Subcutaneous abdominal adipose tissue (tissue), 5 donors: ENCODE results near the gene ZNF219.
A peak's percentile ranks its signal among the peaks of the same experiment; 100 is the strongest.

Source experiments
- H3K27ac ChIP-seq: one replicate; pipeline ENCODE4 v1.7.0; 2013; ENCODE audit warnings: low read depth, mild to moderate bottlenecking, inconsistent platforms, low read length, moderate library complexity
- H3K27me3 ChIP-seq, 5 donors: one replicate each; pipeline ENCODE4 v1.7.0; 2013; ENCODE audit warnings: low read length in 5 of 5, inconsistent platforms in 1 of 5; ENCODE audit not compliant: control insufficient read depth in 5 of 5, insufficient read depth in 4 of 5
- H3K36me3 ChIP-seq, 5 donors: one replicate each; pipeline ENCODE4 v1.7.0; 2013; ENCODE audit warnings: low read length in 5 of 5; ENCODE audit not compliant: control insufficient read depth in 5 of 5, insufficient read depth in 5 of 5
- H3K4me1 ChIP-seq, 5 donors: one replicate each; pipeline ENCODE4 v1.7.0; 2013; ENCODE audit warnings: low read length in 5 of 5, mild to moderate bottlenecking in 3 of 5, moderate library complexity in 1 of 5; ENCODE audit not compliant: control insufficient read depth in 5 of 5, insufficient read depth in 5 of 5
- H3K4me3 ChIP-seq, 5 donors: one replicate each; pipeline ENCODE4 v1.7.0; 2013; ENCODE audit warnings: low read length in 5 of 5, low read depth in 1 of 5
- H3K9ac ChIP-seq, 5 donors: one replicate each; pipeline ENCODE4 v1.7.0; 2013; ENCODE audit warnings: low read length in 5 of 5, mild to moderate bottlenecking in 4 of 5, moderate library complexity in 3 of 5
- H3K9me3 ChIP-seq, 5 donors: one replicate each; pipeline ENCODE4 v1.7.0; 2013; ENCODE audit warnings: low read length in 5 of 5; ENCODE audit not compliant: control insufficient read depth in 5 of 5
- donor health status: healthy.
- donor health status: healthy.
- donor health status: healthy.
- donor health status: healthy.
- donor health status: healthy.

ZNF219 gene

DNA sequence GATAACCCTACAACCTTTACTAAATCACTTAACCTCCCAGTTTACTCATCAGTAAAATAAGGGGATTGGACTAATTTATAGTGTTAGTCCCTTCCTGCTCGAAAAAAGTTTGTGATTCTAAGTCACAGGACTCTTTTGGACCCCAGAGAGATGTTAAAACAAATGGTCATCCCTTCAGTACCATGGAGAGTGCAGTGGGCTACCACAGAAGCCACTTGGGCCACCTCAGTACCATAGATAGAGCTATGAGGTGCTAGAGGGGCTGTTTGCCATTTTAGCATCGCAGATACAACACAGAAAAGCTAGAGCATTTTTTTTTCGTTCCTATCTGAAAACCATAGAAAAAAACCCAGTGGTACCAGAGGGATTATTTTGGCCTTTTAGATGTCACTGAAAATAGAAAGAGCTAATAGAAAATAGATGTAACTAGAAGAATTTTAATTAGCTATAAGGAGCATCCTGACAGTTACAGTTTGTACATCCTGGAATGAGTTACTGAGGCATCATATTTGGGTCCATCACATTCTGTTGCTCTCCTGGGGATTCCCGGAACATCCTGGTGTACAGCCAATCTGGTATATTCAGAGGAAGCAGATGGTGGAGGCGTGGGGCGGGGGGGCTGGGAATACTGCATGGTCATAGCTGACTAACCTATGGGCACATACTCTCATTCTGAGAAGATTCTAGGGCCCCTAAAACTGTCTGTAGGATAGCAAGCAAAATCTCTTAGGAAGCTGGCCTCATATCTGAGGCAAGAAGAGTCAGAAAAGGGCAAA is 2.8 kb downstream of the ZNF219 start:
- H3K9me3 ChIP-seq: no peaks in the 10 kb centered on the region
- peaks cover 4 to 45% (median 35%) of the 10 kb centered on the region in 5 donors for H3K4me1 ChIP-seq
- H3K36me3 ChIP-seq: peaks cover 0 to 25% (median 17%) of the 10 kb centered on the region in 5 donors
- no peak overlapping the region for H3K9ac ChIP-seq
- no peaks in the 10 kb centered on the region for H3K27me3 ChIP-seq
- no peak overlapping the region for H3K4me3 ChIP-seq
- H3K27ac ChIP-seq: peak overlapping the region; percentile 87

DNA sequence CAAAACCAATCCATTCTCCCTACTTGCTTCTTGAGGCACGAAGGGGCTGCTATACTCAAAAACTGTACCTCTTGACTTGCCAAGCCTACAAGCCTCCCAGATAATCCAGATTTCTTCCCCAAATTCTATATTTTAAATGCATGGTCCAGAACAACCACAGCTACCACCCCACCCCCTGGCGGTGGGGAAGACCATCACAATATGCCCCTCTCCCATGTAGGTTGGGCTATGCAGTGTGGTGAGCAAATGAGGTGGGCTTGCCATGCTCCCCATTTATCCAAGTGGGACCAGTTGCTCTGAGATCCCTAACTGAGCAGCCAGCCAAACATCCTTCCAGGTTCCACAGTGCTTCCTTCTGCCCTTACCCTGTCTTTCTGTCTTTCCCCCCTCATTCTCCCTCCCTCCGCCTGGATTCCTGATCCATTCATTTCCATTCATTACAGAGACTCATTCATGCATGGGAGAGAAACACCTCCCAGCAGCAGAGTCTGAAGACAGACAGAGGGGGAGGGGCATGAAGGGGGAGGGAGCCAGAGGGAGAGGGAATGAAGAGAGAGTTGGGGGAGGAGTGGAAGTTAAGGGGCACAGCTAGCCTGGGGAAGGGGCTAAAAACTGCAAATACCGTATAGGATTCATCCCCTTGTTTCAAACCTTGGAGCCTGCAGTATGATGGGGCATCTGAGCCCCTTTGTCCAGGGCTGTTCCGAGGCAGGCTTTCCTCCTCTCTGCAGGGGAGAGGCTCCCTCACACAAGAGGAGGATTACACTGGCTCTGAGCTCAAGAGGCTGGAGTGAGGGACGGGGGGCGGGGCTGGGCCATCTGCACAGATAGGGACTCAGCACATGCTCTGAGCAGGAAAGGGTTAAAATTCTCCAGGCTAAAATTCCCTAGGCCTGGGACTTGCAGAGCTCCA is 4.4 kb downstream of the ZNF219 start:
- H3K9ac ChIP-seq: peak overlapping the region in 1 of 5 donors; percentile 38
- H3K27me3 ChIP-seq: no peaks in the 10 kb centered on the region
- H3K4me3 ChIP-seq: no peak overlapping the region
- peaks cover 0 to 41% (median 30%) of the 10 kb centered on the region in 5 donors for H3K36me3 ChIP-seq
- no peak overlapping the region for H3K27ac ChIP-seq
- H3K9me3 ChIP-seq: no peaks in the 10 kb centered on the region
- H3K4me1 ChIP-seq: peaks cover 6 to 44% (median 28%) of the 10 kb centered on the region in 5 donors

DNA sequence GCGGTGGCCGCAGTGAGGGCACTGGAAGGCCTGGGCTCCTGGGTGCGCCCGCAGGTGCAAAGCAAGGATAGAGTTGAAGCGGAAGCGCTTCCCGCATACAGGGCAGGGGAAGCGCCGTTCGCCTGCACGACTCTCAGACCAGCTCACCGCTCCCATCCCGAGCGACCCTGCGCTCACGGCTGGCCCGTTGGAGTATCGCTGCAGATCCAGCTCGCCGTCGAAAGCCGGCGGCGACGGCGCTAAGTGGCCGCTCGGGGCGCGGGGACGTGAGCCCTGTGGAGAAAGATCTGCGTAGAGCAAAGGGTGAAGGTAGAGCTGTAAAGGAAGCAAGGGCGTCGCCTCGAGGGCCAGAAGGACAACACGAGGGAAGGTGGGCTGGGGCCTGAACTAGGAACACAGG is 5.4 kb downstream of the ZNF219 start:
- H3K4me3 ChIP-seq: no peak overlapping the region
- no peaks in the 10 kb centered on the region for H3K9me3 ChIP-seq
- peaks cover 0 to 50% (median 39%) of the 10 kb centered on the region in 5 donors for H3K36me3 ChIP-seq
- no peak overlapping the region for H3K27ac ChIP-seq
- no peaks in the 10 kb centered on the region for H3K27me3 ChIP-seq
- peaks cover 6 to 42% (median 24%) of the 10 kb centered on the region in 5 donors for H3K4me1 ChIP-seq
- H3K9ac ChIP-seq: no peak overlapping the region

DNA sequence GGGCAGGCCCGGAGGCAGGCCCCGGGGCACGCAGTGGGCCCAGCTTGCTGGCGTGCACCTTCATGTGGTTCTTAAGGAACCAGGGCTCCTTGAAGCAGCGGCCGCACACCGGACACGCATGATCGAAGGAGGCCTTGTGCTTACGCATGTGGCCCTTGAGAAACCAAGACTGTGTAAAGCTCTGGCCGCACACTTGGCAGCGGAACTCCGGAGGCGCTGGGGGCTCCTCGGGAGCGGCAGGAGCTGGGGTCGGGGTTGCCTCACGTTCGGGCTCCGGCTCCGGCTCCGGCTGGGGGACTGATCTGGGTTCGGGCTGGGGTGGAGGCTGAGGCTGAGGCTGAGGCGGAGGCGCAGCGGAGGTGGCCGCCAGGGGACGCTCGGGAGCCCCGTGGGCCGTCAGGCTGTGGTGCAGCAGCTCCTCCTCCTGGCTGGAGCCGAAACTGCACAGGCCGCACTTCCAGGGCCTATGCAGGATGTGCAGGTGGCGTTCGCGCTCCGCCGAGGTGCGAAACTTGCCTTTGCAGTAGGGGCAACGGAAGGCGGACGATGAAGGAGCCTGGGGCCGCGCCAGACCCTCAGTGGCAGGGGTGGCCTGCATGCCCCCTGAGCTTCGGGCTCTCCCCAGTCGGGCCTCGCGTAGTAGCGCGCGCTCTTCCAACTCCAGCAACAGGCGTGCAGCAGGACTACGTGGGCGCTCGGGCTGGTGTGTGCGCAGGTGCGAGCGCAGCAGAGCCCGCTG is 6.0 kb downstream of the ZNF219 start:
- H3K9me3 ChIP-seq: no peaks in the 10 kb centered on the region
- H3K27me3 ChIP-seq: no peaks in the 10 kb centered on the region
- peak overlapping the region; percentile 30 for H3K27ac ChIP-seq
- H3K4me1 ChIP-seq: peaks cover 6 to 46% (median 26%) of the 10 kb centered on the region in 5 donors
- no peak overlapping the region for H3K4me3 ChIP-seq
- peak overlapping the region in 1 of 5 donors; percentile 25 for H3K9ac ChIP-seq
- H3K36me3 ChIP-seq: peaks cover 0 to 56% (median 43%) of the 10 kb centered on the region in 5 donors

DNA sequence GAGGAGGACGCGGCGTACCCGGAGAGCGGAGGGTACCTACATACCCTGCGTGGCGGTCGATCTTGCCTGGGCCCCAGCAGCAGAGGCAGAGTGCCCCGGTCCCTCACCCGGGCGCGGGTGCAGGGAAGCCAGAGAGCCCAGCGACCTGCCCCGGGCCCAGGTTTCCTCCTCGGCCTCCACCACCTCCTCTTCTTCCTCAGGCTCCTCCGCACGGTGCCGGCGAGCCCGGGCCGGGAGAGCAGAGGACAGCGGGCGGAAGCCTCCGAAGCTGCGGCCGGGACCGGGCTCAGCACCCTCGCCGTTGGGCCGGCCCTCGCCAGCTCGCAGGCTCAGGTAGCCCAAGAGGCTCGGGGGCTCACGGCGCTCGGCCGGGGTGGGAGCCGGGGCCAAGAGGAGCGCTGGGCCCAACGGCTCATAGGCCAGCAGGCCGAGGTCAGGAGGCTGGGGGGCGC is 6.6 kb downstream of the ZNF219 start:
- Histone ChIP-seq H3K9ac (no peak overlapping the region), H3K4me1 (peaks cover 6 to 46% (median 26%) of the 10 kb centered on the region in 5 donors), H3K36me3 (peaks cover 0 to 62% (median 48%) of the 10 kb centered on the region in 5 donors), H3K27ac (peak overlapping the region; percentile 30), H3K4me3 (no peak overlapping the region), H3K27me3 (no peaks in the 10 kb centered on the region), H3K9me3 (no peaks in the 10 kb centered on the region)

DNA sequence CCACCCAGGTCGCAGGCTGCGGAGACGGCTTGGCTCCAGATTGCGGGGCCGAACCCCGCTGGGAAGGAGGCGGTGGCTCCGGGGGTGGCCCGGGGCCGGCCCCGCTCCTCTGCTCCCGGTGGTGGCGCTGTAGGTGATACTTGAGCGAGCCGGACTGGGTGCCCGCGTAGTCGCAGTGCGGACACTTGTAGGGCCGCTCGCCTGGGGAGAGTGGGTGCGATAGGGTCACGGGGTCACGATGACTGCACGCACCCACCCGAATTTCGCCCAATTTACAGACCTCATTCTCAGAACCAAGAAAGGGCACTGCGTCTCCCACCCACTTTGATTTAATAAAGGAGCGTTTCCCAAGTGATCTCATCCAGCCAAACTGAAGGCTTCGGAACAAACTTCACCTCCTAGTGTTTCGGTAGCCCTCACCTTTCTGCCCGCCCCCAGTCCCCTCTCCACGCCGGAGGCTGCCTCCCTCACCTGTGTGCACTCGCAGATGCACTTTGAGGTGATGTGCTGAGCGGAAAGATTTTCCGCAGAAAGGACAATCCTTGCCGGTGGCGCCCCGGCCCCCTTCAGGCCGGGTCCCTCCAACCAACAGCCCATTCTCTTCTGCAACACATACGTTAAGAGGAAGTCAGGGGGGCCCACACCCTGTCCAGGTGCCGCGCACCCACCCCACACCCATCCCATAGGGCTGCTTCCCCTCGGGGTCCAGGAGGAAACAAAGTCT is 7.4 kb downstream of the ZNF219 start:
- Histone ChIP-seq H3K4me1 (peaks cover 6 to 46% (median 25%) of the 10 kb centered on the region in 5 donors), H3K9ac (peak overlapping the region in 1 of 5 donors; percentile 17), H3K27me3 (no peaks in the 10 kb centered on the region), H3K9me3 (no peaks in the 10 kb centered on the region), H3K27ac (no peak overlapping the region), H3K36me3 (peaks cover 6 to 70% (median 53%) of the 10 kb centered on the region in 5 donors), H3K4me3 (no peak overlapping the region)

DNA sequence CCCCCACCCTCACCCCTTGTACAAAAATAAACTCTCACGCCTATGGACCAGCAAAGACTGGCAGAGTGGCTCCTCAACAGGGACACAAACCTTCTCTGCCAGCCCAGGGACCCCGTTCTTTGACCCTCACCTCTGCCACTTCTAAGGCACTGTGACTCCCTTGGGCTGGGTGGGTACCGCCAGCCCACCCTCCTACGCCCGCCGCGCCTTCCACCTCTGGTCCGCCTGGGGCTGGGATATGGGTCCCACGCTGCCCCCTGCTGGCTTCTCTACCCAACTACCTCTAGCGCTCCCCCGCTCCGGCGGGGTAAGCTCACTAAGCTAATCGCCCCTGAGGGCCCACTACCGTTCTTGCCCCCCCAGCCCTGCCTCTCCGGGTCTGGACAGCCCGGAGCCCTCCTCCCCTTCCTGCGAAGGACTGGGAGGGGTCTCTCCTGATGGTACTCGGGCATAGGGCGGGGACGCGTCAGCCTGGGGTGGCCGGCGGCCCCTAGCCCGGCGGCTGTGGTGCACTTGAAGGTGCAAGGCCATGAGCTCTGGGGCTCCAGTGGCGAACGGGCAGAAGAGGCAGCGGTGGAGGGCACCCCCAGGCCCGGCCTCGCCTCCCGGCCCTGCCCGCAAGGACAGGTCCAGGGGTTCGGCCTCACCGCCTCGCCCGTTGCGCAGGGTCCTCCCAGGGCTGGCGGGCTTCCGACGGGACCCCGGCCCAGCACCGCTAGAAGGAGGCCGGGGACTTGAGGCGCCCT is 8.1 kb downstream of the ZNF219 start:
- Histone ChIP-seq H3K27me3 (no peaks in the 10 kb centered on the region), H3K9me3 (no peaks in the 10 kb centered on the region), H3K4me3 (no peak overlapping the region), H3K27ac (no peak overlapping the region), H3K4me1 (peaks cover 6 to 51% (median 32%) of the 10 kb centered on the region in 5 donors), H3K36me3 (peaks cover 6 to 77% (median 61%) of the 10 kb centered on the region in 5 donors), H3K9ac (no peak overlapping the region)

DNA sequence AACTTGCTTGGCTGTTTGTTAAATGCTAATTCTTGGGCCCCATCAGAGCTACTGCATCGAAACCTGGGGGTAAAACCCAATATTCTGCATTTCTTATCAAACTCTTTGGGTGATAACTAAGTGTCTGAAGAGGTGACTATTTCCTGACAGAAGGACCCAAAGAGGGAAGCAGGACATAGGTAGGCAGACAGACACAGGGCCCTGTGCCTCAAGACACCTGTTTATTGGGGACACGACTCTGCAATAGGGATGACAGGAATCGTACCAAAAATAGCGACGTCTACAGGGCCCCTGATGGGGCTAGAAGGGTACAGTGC is 8.6 kb downstream of the ZNF219 start:
- H3K9me3 ChIP-seq: no peaks in the 10 kb centered on the region
- peaks cover 10 to 82% (median 66%) of the 10 kb centered on the region in 5 donors for H3K36me3 ChIP-seq
- no peak overlapping the region for H3K27ac ChIP-seq
- no peak overlapping the region for H3K4me3 ChIP-seq
- H3K27me3 ChIP-seq: no peaks in the 10 kb centered on the region
- no peak overlapping the region for H3K9ac ChIP-seq
- H3K4me1 ChIP-seq: peaks cover 6 to 56% (median 37%) of the 10 kb centered on the region in 5 donors

DNA sequence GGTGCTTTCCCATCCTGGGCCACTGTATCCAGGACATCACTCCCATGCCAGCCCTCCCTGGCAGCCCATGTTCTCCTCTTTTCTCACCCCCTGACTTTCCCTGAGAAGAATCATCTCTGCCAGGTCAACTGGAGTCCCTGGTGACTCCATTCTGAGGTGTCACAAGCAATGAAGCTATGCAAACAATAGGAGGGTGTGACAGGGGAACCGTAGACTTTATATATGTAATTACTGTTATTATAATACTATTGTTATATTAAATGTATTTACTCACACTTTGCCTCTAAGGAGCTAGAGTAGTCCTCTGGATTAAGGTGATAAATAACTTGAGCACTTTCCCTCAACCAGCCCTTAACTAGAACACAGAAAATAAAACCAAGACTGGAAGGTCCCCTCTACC is 9.2 kb downstream of the ZNF219 start:
- Histone ChIP-seq H3K4me3 (no peak overlapping the region), H3K36me3 (peaks cover 14 to 88% (median 72%) of the 10 kb centered on the region in 5 donors), H3K27me3 (no peaks in the 10 kb centered on the region), H3K4me1 (peaks cover 6 to 60% (median 42%) of the 10 kb centered on the region in 5 donors), H3K9ac (no peak overlapping the region), H3K9me3 (no peaks in the 10 kb centered on the region), H3K27ac (peak overlapping the region; percentile 89)
